GM18520 (cell line): ENCODE measurements around the gene ALPK1.
"Not testable (repeated sequence)": the region's sequence is repeated elsewhere in the genome, so short reads cannot be mapped to it uniquely, and the experiment has no call there.

Experiments
- ATAC-seq: cut with Tn5 transposase; IDR thresholded peaks from one replicate; pipeline ENCODE4 v1.9.1; 2021; ENCODE audit not compliant: unreplicated experiment

The ALPK1 gene

GRCh38 chr4:112448306-112449132 is 151.3 kb downstream of the ALPK1 start:
- ATAC-seq = no peak

- no peak for ATAC-seq
Measured at GRCh38 chr4:112449708-112450107, 152.5 kb downstream of the ALPK1 start.

DNA sequence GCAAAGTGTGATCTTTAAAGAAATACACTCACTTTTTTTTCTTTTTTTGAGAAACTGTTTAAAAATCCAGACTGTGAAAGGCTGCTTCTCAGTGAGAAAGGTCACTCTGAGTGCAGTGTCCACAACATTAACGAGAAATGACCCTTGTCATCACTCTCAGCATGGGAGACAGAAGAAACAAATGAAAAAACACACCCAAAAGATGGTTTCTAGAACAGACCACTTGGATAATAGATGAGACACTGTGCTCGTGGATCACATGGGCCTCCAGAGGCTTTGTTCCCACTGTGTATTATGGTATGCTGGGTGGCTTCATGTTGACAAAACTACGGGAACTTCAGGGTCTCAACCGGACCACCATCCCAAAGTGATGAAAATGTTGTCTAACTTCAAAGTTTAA is 153.9 kb downstream of the ALPK1 start:
- no peak for ATAC-seq

DNA sequence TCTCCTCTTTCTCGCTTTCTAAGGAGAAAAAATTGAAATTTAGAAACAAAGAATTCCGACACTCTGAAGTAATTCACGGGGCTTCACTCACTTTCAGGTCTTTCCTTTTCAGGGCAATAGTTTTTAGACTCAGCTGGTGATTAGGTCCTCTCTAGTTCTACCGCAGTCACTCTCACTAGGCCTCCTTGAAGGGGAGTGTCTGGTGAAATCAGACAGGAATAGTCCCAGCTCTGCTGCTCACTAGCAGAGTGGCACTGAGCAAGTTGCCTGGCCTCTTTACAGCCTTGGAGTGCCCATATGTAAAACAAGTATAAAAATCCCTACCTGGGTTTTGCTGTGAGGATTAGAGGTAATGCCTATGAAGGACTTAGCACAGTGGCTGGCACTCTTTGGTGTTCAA is 154.7 kb downstream of the ALPK1 start:
- no peak for ATAC-seq

DNA sequence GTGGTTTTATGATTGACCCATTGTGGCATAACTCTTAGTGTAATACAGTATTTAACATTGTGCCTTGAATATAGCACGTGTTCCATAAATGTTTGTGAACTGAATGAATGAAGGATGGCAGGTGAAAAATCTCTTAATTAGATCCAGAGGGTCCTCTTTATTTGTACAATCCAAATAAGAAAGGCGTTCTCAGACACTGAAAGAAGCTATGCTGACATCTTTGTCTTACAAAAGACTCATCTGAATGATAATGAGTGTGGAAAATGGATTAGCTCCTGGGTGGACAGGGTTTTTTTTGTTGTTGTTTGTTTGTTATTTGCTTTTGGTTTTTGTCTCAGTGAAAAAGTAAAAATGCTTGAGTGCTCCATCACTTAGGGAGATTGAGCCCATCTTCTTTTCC is 156.2 kb downstream of the ALPK1 start:
- ATAC-seq = no peak

GRCh38 chr4:112472318-112472717 is 175.1 kb downstream of the ALPK1 start:
- no peak for ATAC-seq

DNA sequence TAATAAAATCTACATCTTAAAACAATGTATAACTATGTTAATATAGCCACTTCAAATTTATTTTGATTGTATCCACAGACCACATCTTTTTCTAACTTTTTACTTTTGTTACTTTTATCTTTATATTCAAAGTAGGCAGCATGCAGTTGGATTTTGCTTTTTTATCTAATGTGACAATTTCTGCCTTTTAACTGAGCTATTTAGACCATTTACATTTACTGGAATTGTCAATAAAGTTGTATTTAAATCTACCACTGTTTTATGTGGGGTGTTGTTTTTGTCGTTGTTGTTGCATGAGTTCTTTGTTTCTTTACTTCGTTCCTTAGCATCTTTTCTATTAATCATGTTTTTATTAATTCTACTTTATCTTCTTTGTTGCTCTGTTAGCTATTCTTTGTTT is 176.8 kb downstream of the ALPK1 start:
- ATAC-seq = no peak

DNA sequence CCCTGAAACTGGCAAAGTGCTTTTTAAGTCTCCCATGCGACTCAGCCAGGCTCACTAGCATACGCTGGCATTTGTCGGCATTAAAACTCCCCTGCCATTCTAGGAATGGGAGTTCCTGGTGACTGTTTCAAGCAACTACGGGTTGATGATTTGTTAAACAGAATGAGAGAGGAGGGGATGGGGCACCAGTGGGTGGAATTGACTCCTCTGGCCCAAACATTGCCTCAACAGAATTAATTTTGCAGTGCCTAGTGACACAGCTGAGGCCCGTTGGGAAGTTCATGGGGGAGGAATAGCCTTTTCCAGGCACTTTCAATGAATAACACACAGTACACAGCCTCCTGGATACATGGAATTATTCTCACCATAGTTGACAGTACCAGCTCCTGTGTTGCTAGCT is 188.8 kb downstream of the ALPK1 start:
- no peak for ATAC-seq

DNA sequence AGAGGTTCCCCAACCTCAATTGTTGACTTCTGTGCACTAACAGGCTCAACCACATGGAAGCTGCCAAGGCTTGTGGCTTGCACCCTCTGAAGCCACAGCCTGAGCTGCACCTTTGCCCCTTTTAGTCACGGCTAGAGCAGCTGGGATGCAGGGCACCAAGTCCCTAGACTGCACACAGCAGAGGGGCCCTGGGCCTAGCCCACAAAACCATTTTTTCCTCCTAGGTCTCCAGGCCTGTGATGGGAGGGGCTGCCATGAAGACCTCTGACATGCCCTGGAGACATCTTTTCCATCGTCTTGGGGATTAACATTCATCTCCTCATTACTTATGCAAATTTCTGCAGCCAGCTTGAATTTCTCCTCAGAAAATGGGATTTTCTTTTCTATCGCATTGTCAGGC is 193.6 kb downstream of the ALPK1 start:
- not testable (repeated sequence) for ATAC-seq
